ENCODE results near the gene CBX5. TPM values are rescaled to one million over a fixed set of nuclear protein-coding genes. Genes with fewer than 3 reads are reported as not detected.

CBX5 gene
- total RNA-seq, 2 experiments from 2014 or later = 102 to 113 TPM

GRCh38 chr12:54227376-54227775 is 52.5 kb downstream of the CBX5 start:
- DNase-seq (no peak), ATAC-seq (no peak)
- H3K4me1 Mint-ChIP-seq = peaks cover 11% of the 10 kb centered on the region
- no peak overlapping the region for H3K4me3 Mint-ChIP-seq
- no peaks in the 10 kb centered on the region for H3K9me3 Mint-ChIP-seq (ENCODE audit: low read depth)
- H3K27me3 Mint-ChIP-seq = peaks cover 2% of the 10 kb centered on the region
- no peak overlapping the region for H3K27ac Mint-ChIP-seq
- H3K36me3 Mint-ChIP-seq = peaks cover 2% of the 10 kb centered on the region
- CTCF ChIA-PET = interaction anchor here (0.8 to 1.5 kb wide), 3 partner anchors 11 to 152 kb away, joined by 3 to 4 read pairs (median 3); no protein-coding TSS in a partner anchor

- Mint-ChIP-seq H3K36me3 (peaks cover 2% of the 10 kb centered on the region), H3K4me1 (no peaks in the 10 kb centered on the region), H3K27me3 (peaks cover 2% of the 10 kb centered on the region), H3K9me3 (ENCODE audit: low read depth) (no peaks in the 10 kb centered on the region), H3K4me3 (no peak overlapping the region), H3K27ac (no peak overlapping the region)
- DNase-seq (no peak), ATAC-seq (no peak)
- CTCF ChIA-PET = interaction anchor here (0.7 to 2.3 kb wide), 3 partner anchors 26 to 220 kb away, joined by 3 to 7 read pairs (median 5); no protein-coding TSS in a partner anchor
These were observed 54.3 kb downstream of the CBX5 start for GRCh38 chr12:54225666-54226065.

DNA sequence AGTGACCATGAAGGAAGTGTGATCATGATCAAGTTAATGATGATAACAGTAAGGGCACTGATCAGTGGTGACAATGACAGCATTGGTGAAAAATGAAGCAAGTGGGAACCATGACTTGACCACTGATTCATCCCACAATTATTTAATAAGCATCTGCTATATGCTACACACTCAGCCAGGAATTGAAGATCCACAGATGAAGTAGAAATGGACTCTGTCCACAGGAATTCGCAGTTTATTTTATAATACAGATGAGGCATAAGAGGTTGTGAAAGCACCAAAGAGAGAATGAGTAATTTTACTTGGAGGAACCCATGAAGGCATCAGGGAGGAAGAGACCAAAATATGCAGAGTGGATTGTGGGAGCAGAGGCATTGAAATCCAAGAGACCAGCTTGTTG is 57.3 kb downstream of the CBX5 start:
- no peak overlapping the region for H3K4me3 Mint-ChIP-seq
- H3K9me3 Mint-ChIP-seq (ENCODE audit: low read depth) = no peaks in the 10 kb centered on the region
- H3K27me3 Mint-ChIP-seq = peaks cover 10% of the 10 kb centered on the region
- CTCF ChIA-PET = interaction anchor here (0.5 to 2.3 kb wide), 3 partner anchors 29 to 146 kb away, joined by 3 to 7 read pairs (median 4); no protein-coding TSS in a partner anchor
- H3K36me3 Mint-ChIP-seq = no peaks in the 10 kb centered on the region
- DNase-seq = no peak
- H3K4me1 Mint-ChIP-seq = peaks cover 11% of the 10 kb centered on the region
- no peak for ATAC-seq
- no peak overlapping the region for H3K27ac Mint-ChIP-seq

GRCh38 chr12:54221402-54221984 is 58.4 kb downstream of the CBX5 start:
- peaks cover 22% of the 10 kb centered on the region for H3K4me1 Mint-ChIP-seq
- CTCF ChIA-PET = interaction anchor here (1.0 to 3.4 kb wide), 8 partner anchors 17 to 158 kb away, joined by 3 to 14 read pairs (median 5); no protein-coding TSS in a partner anchor
- no peak overlapping the region for H3K4me3 Mint-ChIP-seq
- peaks cover 7% of the 10 kb centered on the region for H3K27me3 Mint-ChIP-seq
- no peak for ATAC-seq
- no peak for DNase-seq
- H3K36me3 Mint-ChIP-seq = no peaks in the 10 kb centered on the region
- H3K27ac Mint-ChIP-seq = no peak overlapping the region
- H3K9me3 Mint-ChIP-seq (ENCODE audit: low read depth) = no peaks in the 10 kb centered on the region

DNA sequence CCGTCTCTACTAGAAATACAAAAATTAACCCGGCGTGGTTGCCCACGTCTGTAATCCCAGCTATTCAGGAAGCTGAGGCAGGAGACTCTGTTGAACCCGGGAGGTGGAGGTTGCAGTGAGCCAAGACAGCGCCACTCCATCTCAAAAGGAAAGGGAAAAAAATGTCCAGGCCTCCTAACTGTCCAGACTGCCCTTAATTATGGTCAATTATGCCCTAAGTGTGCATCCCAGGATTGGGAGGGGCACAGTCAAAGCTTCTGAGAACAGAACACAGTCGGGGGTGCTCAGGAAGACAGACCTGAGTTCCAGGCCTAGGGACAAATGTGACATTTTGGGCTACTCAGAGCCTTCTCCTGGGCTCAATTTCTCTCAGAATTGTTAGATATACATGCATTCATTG is 59.4 kb downstream of the CBX5 start:
- CTCF ChIA-PET = interaction anchor here (0.8 to 3.4 kb wide), 15 partner anchors 13 to 188 kb away, joined by 3 to 17 read pairs (median 5); partner anchors contain the start of genes HNRNPA1 and HOXC5
- DNase-seq = no peak
- no peak for ATAC-seq
- no peak overlapping the region for H3K4me3 Mint-ChIP-seq
- H3K27ac Mint-ChIP-seq = no peak overlapping the region
- no peaks in the 10 kb centered on the region for H3K9me3 Mint-ChIP-seq (ENCODE audit: low read depth)
- H3K27me3 Mint-ChIP-seq = peaks cover 7% of the 10 kb centered on the region
- peaks cover 30% of the 10 kb centered on the region for H3K4me1 Mint-ChIP-seq
- no peaks in the 10 kb centered on the region for H3K36me3 Mint-ChIP-seq

DNA sequence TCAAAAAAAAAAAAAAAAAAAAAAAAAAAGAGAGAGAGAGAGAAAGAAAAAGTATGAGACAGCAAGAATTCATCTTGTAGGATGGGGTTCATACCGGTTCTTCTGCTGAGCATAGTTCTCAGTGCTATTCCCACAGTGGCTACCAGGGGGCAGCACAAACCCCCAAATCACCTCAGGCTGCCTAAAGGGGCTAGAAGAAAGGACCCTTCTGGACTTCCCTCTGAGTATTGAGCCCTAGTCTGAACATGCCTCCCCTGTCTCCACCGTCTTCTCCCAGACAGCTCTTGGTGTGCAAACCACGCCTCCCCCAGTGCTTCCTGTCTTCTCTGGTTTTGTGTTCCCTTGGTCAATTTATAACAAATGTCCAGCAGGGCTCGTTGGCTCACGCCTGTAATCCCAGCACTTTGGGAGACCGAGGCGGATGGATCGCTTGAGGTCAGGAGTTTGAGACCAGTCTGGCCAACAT is 59.8 kb downstream of the CBX5 start:
- ATAC-seq = peak; percentile 56

DNA sequence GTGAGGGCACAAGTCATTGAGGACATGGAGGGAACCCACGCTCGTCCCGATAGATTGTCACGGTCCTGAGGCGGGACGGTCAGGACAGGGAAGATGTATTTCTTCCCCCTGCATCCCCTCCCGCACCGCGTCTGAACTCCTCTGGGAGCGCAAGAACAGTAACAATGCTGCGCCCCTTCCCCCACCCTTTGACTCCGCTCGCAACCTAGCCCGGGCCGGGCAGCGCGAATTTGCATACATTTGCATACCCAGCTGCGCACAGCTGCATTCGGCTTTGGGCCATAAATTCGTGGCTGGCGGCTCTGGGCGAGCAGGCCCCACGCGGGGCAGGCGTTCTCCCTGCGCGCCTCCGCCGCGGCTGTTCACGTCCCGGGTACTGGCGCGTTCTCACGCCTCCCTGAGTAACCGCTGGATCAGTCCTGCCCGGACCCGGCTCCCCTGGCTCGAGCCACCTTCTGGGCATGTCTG is 62.1 kb downstream of the CBX5 start:
- CTCF ChIA-PET = interaction anchor here (1.1 to 2.9 kb wide), 6 partner anchors 9 to 186 kb away, joined by 3 to 9 read pairs (median 6); no protein-coding TSS in a partner anchor
- peaks cover 7% of the 10 kb centered on the region for H3K27me3 Mint-ChIP-seq
- H3K9me3 Mint-ChIP-seq (ENCODE audit: low read depth) = no peaks in the 10 kb centered on the region
- peaks cover 38% of the 10 kb centered on the region for H3K4me1 Mint-ChIP-seq
- DNase-seq = no peak
- H3K4me3 Mint-ChIP-seq = no peak overlapping the region
- H3K27ac Mint-ChIP-seq = no peak overlapping the region
- no peaks in the 10 kb centered on the region for H3K36me3 Mint-ChIP-seq
- no peak for ATAC-seq

More for the DNA sequence above, 59.8 kb downstream of the CBX5 start:
- no peak overlapping the region for H3K27ac Mint-ChIP-seq
- peaks cover 32% of the 10 kb centered on the region for H3K4me1 Mint-ChIP-seq
- H3K36me3 Mint-ChIP-seq = no peaks in the 10 kb centered on the region
- peak; percentile 81 for DNase-seq
- CTCF ChIA-PET = interaction anchor here (0.6 to 3.4 kb wide), 23 partner anchors 12 to 644 kb away, joined by 3 to 17 read pairs (median 4); partner anchors contain the start of genes HNRNPA1 and HOXC5
- H3K4me3 Mint-ChIP-seq = no peak overlapping the region
- no peaks in the 10 kb centered on the region for H3K9me3 Mint-ChIP-seq (ENCODE audit: low read depth)
- peaks cover 7% of the 10 kb centered on the region for H3K27me3 Mint-ChIP-seq

- Mint-ChIP-seq H3K4me1 (peaks cover 38% of the 10 kb centered on the region), H3K27me3 (peaks cover 7% of the 10 kb centered on the region), H3K4me3 (peak overlapping the region; percentile 69), H3K36me3 (no peaks in the 10 kb centered on the region), H3K27ac (peak overlapping the region; percentile 78), H3K9me3 (ENCODE audit: low read depth) (no peaks in the 10 kb centered on the region)
- DNase-seq (peak; percentile 88), ATAC-seq (peak; percentile 60)
- CTCF ChIA-PET = interaction anchor here (1.1 to 5.1 kb wide), 18 partner anchors 11 to 1211 kb away, joined by 3 to 68 read pairs (median 6); partner anchors contain the start of genes EIF4B, HOXC4, HOXC5 and HOXC8
These were observed 62.9 kb downstream of the CBX5 start for GRCh38 chr12:54216797-54217661.

- CTCF ChIA-PET = interaction anchor here (0.7 to 5.1 kb wide), 34 partner anchors 8 to 1210 kb away, joined by 3 to 68 read pairs (median 5); partner anchors contain the start of genes COPZ1, EIF4B, HOXC10 and HOXC4
- peak overlapping the region; percentile 78 for H3K27ac Mint-ChIP-seq
- DNase-seq = peak; percentile 72
- no peaks in the 10 kb centered on the region for H3K9me3 Mint-ChIP-seq (ENCODE audit: low read depth)
- H3K4me3 Mint-ChIP-seq = peak overlapping the region; percentile 69
- peaks cover 38% of the 10 kb centered on the region for H3K4me1 Mint-ChIP-seq
- H3K27me3 Mint-ChIP-seq = peaks cover 7% of the 10 kb centered on the region
- H3K36me3 Mint-ChIP-seq = no peaks in the 10 kb centered on the region
- ATAC-seq = peak; percentile 9
These were observed 63.7 kb downstream of the CBX5 start for GRCh38 chr12:54215989-54216796.

DNA sequence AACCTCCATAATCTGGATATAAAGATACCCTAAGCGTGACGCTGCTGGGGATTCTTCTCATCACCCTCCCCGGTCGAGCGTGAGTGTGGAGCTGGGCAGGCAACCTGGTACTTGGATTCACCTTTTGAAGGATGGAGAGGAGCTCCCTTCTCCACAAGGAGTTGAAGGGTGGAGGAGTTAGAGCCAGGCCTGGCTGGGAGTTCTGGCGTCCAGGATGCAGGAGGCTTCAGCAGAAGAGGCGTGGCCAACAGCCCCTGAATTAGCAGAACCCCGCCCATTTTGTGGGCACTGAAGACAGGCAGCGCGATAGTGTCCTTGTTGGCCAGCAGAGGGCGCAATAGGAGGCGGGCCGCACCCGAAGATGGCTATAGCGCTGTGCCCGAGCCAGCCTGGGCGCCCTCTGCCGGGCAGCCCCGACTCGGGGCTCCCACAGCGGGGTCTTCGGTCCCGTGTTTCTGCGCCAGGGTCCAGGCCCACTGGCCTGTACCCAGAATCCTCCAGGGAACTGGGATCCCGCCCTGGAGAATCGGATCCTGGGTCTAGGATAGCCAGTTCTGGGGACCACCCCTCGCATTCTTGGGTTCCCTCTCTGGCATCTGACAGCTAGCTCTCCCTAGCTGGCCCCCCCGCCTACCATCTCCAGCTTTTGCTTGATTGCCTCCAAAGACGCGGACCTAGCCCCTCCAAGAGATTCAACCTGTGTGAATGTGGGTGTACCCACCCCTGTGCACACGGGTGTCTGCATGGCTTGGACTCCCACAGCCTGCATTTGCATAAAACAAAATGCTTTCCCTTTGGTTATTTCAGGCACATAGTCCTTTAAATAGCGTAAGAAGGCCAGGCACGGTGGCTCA is 65.1 kb downstream of the CBX5 start:
- Mint-ChIP-seq H3K4me1 (peaks cover 36% of the 10 kb centered on the region), H3K4me3 (peak overlapping the region; percentile 61), H3K27me3 (peaks cover 7% of the 10 kb centered on the region), H3K27ac (peak overlapping the region; percentile 18), H3K36me3 (no peaks in the 10 kb centered on the region), H3K9me3 (ENCODE audit: low read depth) (no peaks in the 10 kb centered on the region)
- ATAC-seq (peak; percentile 90), DNase-seq (peak; percentile 95)
- CTCF ChIA-PET = interaction anchor here (0.6 to 5.1 kb wide), 47 partner anchors 9 to 274 kb away, joined by 3 to 68 read pairs (median 4); partner anchors contain the start of genes CBX5, COPZ1, HOXC10 and HOXC4

DNA sequence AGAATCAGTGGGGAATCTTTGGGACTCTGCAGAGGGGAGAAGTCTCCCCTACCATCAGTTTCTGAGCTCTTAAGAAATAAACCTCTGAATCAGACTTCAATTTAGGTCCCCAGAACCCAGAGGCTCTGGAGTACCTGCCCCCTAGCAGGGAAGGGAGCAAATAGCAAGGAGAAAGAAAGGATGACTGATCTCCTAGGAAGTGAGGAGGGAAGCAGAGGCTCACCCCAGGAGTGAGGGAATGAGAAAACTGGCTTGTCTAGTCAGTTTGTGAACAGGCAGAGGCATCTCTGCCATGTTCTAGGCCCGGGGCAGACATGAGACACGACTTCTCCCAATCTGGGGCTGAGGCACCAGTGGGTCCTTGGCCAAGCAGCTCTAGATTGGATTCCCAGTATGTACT is 66.8 kb downstream of the CBX5 start:
- Mint-ChIP-seq H3K36me3 (no peaks in the 10 kb centered on the region), H3K27ac (no peak overlapping the region), H3K27me3 (peaks cover 5% of the 10 kb centered on the region), H3K4me1 (peaks cover 30% of the 10 kb centered on the region), H3K4me3 (no peak overlapping the region), H3K9me3 (ENCODE audit: low read depth) (no peaks in the 10 kb centered on the region)
- DNase-seq = no peak
- CTCF ChIA-PET = interaction anchor here (1.0 to 5.1 kb wide), 8 partner anchors 12 to 206 kb away, joined by 3 to 68 read pairs (median 30); partner anchors contain the start of genes HOXC8 and SMUG1
- ATAC-seq = no peak
